ENCODE results near the gene GBP4. TPM values are rescaled to one million over a fixed set of nuclear protein-coding genes. Genes with fewer than 3 reads are reported as not detected.

GBP4 gene
- total RNA-seq, 1 donor from 2014 or later = not detected

DNA sequence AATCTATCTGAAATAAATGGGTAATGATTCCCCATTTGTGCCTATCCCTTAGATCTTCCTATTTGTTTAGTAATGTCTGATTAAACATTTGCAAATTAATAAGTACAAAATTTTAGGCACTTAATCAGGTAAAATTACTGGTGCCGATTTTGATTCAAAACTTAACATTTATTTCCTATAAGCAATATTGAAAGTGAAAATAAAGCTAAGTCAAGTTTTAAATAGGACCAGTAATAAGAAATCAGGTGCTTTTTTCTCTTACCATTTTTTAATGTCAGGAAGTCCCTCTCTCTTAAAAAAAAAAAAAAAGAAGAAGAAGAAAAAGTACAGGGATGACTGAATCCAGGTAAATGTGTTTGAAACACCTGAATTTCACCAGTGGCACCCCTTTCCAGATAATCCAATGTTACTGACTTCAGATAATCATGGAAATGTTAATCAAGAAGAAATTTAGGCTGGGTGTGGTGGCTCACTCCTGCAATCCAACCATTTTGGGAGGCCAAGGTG lies 836 bp upstream of the GBP4 start:
- Mint-ChIP-seq H3K27ac (ENCODE audit: unreplicated experiment) (no peak overlapping the region), H3K4me3 (ENCODE audit: unreplicated experiment) (no peak overlapping the region), H3K27me3 (ENCODE audit: unreplicated experiment) (no peaks in the 10 kb centered on the region), H3K4me1 (ENCODE audit: unreplicated experiment) (no peaks in the 10 kb centered on the region), H3K36me3 (ENCODE audit: unreplicated experiment) (no peaks in the 10 kb centered on the region), H3K9me3 (ENCODE audit: unreplicated experiment) (no peaks in the 10 kb centered on the region)
- DNase-seq (ENCODE audit: extremely low spot score, unreplicated experiment) = no peak
- TF ChIP-seq, protein P1, sequence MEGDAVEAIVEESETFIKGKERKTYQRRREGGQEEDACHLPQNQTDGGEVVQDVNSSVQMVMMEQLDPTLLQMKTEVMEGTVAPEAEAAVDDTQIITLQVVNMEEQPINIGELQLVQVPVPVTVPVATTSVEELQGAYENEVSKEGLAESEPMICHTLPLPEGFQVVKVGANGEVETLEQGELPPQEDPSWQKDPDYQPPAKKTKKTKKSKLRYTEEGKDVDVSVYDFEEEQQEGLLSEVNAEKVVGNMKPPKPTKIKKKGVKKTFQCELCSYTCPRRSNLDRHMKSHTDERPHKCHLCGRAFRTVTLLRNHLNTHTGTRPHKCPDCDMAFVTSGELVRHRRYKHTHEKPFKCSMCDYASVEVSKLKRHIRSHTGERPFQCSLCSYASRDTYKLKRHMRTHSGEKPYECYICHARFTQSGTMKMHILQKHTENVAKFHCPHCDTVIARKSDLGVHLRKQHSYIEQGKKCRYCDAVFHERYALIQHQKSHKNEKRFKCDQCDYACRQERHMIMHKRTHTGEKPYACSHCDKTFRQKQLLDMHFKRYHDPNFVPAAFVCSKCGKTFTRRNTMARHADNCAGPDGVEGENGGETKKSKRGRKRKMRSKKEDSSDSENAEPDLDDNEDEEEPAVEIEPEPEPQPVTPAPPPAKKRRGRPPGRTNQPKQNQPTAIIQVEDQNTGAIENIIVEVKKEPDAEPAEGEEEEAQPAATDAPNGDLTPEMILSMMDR (IDR thresholded peaks at IDR 0.05) = no peak

DNA sequence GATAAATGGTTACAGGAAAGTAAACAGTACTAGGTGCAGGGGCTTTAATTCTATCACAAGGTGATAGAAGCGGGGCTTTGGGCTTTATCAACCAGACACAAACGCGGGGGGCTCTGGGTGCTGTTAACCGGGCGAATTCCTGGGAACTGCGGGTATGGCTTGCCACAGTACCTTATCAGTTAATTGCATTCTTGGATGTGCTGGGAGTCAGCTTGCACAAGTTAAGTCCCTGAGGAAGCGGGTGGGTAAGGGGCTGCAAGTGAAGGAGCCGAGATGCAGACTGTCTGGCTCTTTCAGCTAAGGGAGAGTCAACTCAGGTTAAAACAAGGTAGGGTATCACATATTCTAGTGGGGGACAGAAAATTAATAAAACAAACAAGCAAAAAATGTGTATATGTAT lies 661 bp downstream of the GBP4 start:
- TF ChIP-seq, protein P1 (IDR thresholded peaks at IDR 0.05) = no peak
- DNase-seq (ENCODE audit: extremely low spot score, unreplicated experiment) = no peak
- no peak overlapping the region for H3K27ac Mint-ChIP-seq (ENCODE audit: unreplicated experiment)
- no peaks in the 10 kb centered on the region for H3K4me1 Mint-ChIP-seq (ENCODE audit: unreplicated experiment)
- H3K27me3 Mint-ChIP-seq (ENCODE audit: unreplicated experiment) = peaks cover 2% of the 10 kb centered on the region
- H3K36me3 Mint-ChIP-seq (ENCODE audit: unreplicated experiment) = no peaks in the 10 kb centered on the region
- H3K9me3 Mint-ChIP-seq (ENCODE audit: unreplicated experiment) = no peaks in the 10 kb centered on the region
- H3K4me3 Mint-ChIP-seq (ENCODE audit: unreplicated experiment) = no peak overlapping the region

DNA sequence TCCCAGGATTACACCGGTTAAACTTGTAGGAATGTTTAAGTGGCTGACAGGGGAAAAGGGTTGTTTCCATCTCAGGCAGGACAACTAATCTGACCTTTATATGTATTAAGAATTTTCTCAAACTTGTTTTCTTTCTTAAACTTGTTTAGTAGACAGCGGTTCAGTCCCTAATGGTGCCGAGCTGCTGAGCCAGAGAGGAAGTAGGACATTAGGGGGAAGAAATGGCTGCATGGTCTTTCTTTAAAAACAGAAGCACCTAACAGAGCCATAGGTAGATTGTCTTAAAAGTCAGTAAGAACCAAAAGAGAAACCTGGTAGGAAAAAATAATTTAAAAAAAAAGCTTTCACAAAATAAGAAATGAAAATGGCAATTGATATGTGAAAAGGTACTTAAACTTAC lies 3.3 kb downstream of the GBP4 start:
- no peaks in the 10 kb centered on the region for H3K9me3 Mint-ChIP-seq (ENCODE audit: unreplicated experiment)
- no peaks in the 10 kb centered on the region for H3K36me3 Mint-ChIP-seq (ENCODE audit: unreplicated experiment)
- no peaks in the 10 kb centered on the region for H3K4me1 Mint-ChIP-seq (ENCODE audit: unreplicated experiment)
- no peak overlapping the region for H3K4me3 Mint-ChIP-seq (ENCODE audit: unreplicated experiment)
- peaks cover 2% of the 10 kb centered on the region for H3K27me3 Mint-ChIP-seq (ENCODE audit: unreplicated experiment)
- TF ChIP-seq, protein P1 (IDR thresholded peaks at IDR 0.05) = no peak
- no peak for DNase-seq (ENCODE audit: extremely low spot score, unreplicated experiment)
- H3K27ac Mint-ChIP-seq (ENCODE audit: unreplicated experiment) = no peak overlapping the region

DNA sequence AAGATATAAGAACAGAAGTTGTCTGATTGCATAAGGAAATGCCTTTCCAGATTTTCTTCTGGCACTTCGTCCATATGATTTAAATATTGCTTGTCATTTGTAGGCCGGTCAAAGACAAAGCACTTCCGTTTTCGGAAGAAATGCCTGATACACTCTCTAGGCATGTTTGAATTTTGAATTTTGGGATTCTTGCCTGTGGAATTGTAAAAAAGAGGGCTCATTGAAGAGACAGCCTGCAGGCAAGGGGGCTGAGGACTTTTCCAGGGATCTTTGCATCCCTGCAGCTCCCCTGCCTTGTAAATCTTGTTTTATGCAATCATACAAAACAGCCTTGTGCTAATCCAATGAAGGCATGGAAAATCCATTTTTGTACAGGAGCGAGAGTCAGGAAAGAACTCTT lies 7.4 kb downstream of the GBP4 start:
- peaks cover 7% of the 10 kb centered on the region for H3K27me3 Mint-ChIP-seq (ENCODE audit: unreplicated experiment)
- DNase-seq (ENCODE audit: extremely low spot score, unreplicated experiment) = no peak
- no peak overlapping the region for H3K4me3 Mint-ChIP-seq (ENCODE audit: unreplicated experiment)
- H3K36me3 Mint-ChIP-seq (ENCODE audit: unreplicated experiment) = no peaks in the 10 kb centered on the region
- no peaks in the 10 kb centered on the region for H3K9me3 Mint-ChIP-seq (ENCODE audit: unreplicated experiment)
- TF ChIP-seq, protein P1 (IDR thresholded peaks at IDR 0.05) = no peak
- H3K27ac Mint-ChIP-seq (ENCODE audit: unreplicated experiment) = no peak overlapping the region
- H3K4me1 Mint-ChIP-seq (ENCODE audit: unreplicated experiment) = no peaks in the 10 kb centered on the region

DNA sequence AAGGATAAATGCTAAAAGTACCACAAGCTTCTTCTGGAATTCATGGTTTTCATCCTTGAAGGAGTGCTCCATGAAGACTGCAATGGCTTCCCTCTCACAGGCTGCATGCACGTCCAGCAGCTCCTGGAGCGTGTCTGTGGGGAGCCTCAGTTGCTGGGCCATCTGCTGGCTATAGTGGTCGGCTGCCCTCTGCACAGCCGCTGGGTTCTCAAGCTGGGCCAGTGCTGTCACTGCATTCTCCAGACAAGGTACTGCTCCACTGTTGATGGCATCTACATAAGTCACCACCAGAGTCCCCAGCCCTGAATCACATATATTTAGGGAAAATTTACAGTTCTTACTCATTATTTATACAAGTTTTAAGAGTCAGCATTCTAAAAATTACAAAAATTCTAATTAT lies 8.7 kb downstream of the GBP4 start:
- no peak overlapping the region for H3K4me3 Mint-ChIP-seq (ENCODE audit: unreplicated experiment)
- no peaks in the 10 kb centered on the region for H3K4me1 Mint-ChIP-seq (ENCODE audit: unreplicated experiment)
- H3K27ac Mint-ChIP-seq (ENCODE audit: unreplicated experiment) = no peak overlapping the region
- TF ChIP-seq, protein P1 (IDR thresholded peaks at IDR 0.05) = no peak
- H3K9me3 Mint-ChIP-seq (ENCODE audit: unreplicated experiment) = no peaks in the 10 kb centered on the region
- no peaks in the 10 kb centered on the region for H3K36me3 Mint-ChIP-seq (ENCODE audit: unreplicated experiment)
- H3K27me3 Mint-ChIP-seq (ENCODE audit: unreplicated experiment) = peaks cover 7% of the 10 kb centered on the region
- DNase-seq (ENCODE audit: extremely low spot score, unreplicated experiment) = no peak
